SK-N-SH treated with all-trans-retinoic acid at 6 μM for 48 hours (cell line): Measurements from ENCODE around the gene CREB3.

Experiments
- ATAC-seq: fragments of 200-7000 bp; cut with Tn5 transposase; 3 replicates; pipeline ENCODE4 v1.9.1; 2020; ENCODE audit warnings: mild to moderate bottlenecking, moderate library complexity
- BACH2 ChIP-seq: fragments of 250-450 bp; sonication (Bioruptor Pico); IDR thresholded peaks from 2 replicates; pipeline ENCODE4 v1.9.0; 2021; ENCODE audit warnings: mild to moderate bottlenecking, borderline replicate concordance
- CREB5 ChIP-seq: fragments of 250-450 bp; sonication (Bioruptor Pico); IDR thresholded peaks from 2 replicates; pipeline ENCODE4 v1.5.1; 2020; ENCODE audit warnings: low read depth, mild to moderate bottlenecking, moderate library complexity
- CSDC2 ChIP-seq: fragments of 250-450 bp; sonication (Bioruptor Pico); IDR thresholded peaks from 2 replicates; pipeline ENCODE4 v1.5.0; 2020; ENCODE audit warnings: mild to moderate bottlenecking, moderate library complexity
- CSRNP3 ChIP-seq: fragments of 250-450 bp; sonication (Bioruptor Pico); IDR thresholded peaks from 2 replicates; pipeline ENCODE4 v1.5.1; 2021; ENCODE audit warnings: mild to moderate bottlenecking, moderate library complexity
- ESRRG ChIP-seq: fragments of 250-450 bp; sonication (Bioruptor Pico); IDR thresholded peaks from 2 replicates; pipeline ENCODE4 v1.6.1; 2021; ENCODE audit warnings: mild to moderate bottlenecking
- GLIS3 ChIP-seq: fragments of 250-450 bp; sonication (Bioruptor Pico); IDR thresholded peaks from 2 replicates; pipeline ENCODE4 v1.5.0; 2020; ENCODE audit warnings: mild to moderate bottlenecking, moderate library complexity
- PATZ1 ChIP-seq: fragments of 250-450 bp; sonication (Bioruptor Pico); IDR thresholded peaks from 2 replicates; pipeline ENCODE4 v1.8.0; 2020; ENCODE audit warnings: mild to moderate bottlenecking, moderate library complexity, borderline replicate concordance
- PPARA ChIP-seq: fragments of 250-450 bp; sonication (Bioruptor Pico); IDR thresholded peaks from 2 replicates; pipeline ENCODE4 v1.5.0; 2020; ENCODE audit warnings: mild to moderate bottlenecking, borderline replicate concordance
- RARB ChIP-seq: fragments of 250-450 bp; sonication (Bioruptor Pico); IDR thresholded peaks from 2 replicates; pipeline ENCODE4 v1.8.0; 2021; ENCODE audit warnings: mild to moderate bottlenecking, moderate library complexity
- SNAI2 ChIP-seq: fragments of 250-450 bp; sonication (Bioruptor Pico); IDR thresholded peaks from 2 replicates; pipeline ENCODE4 v1.5.0; 2020; ENCODE audit warnings: mild to moderate bottlenecking, moderate library complexity
- TOX ChIP-seq: fragments of 250-450 bp; sonication (Bioruptor Pico); IDR thresholded peaks from 2 replicates; pipeline ENCODE4 v1.8.0; 2021; ENCODE audit warnings: mild to moderate bottlenecking, moderate library complexity, borderline replicate concordance
- TSHZ2 ChIP-seq: fragments of 250-450 bp; sonication (Bioruptor Pico); IDR thresholded peaks from 2 replicates; pipeline ENCODE4 v1.5.0; 2020; ENCODE audit warnings: mild to moderate bottlenecking, moderate library complexity
- ZFP3 ChIP-seq: fragments of 250-450 bp; sonication (Bioruptor Pico); IDR thresholded peaks from 2 replicates; pipeline ENCODE4 v1.5.0; 2020; ENCODE audit warnings: mild to moderate bottlenecking, moderate library complexity
- ZFP30 ChIP-seq: fragments of 450-650 bp; formaldehyde crosslinking; IDR thresholded peaks from 2 replicates; pipeline ENCODE4 v1.5.0; 2022; ENCODE audit warnings: mild to moderate bottlenecking, moderate library complexity
- ZNF565 ChIP-seq: fragments of 450-650 bp; formaldehyde crosslinking; conservative IDR thresholded peaks from 2 replicates; pipeline ENCODE4 v1.5.0; 2020; ENCODE audit warnings: low read depth, mild to moderate bottlenecking, moderate library complexity
- ZNF70 ChIP-seq: fragments of 450-650 bp; formaldehyde crosslinking; IDR thresholded peaks from 2 replicates; pipeline ENCODE4 v1.5.0; 2020; ENCODE audit warnings: mild to moderate bottlenecking, moderate library complexity
- ZNF8 ChIP-seq: fragments of 450-650 bp; formaldehyde crosslinking; IDR thresholded peaks from 2 replicates; pipeline ENCODE4 v1.5.0; 2020; ENCODE audit warnings: mild to moderate bottlenecking, moderate library complexity

Gene CREB3

GRCh38 chr9:35771534-35771933 is 39.1 kb downstream of the CREB3 start (continued):
- TF ChIP-seq PATZ1 (CRISPR knock-in tag), result no peak
- TF ChIP-seq, all 23 proteins: peak for 0

- no peak for TF ChIP-seq RARB (CRISPR knock-in tag)
- no peak for TF ChIP-seq TOX (CRISPR knock-in tag)
- TF ChIP-seq ZNF565, result no peak
- no peak for TF ChIP-seq CSRNP3
- no peak for TF ChIP-seq CSDC2
- TF ChIP-seq PPARA, result no peak
- TF ChIP-seq ZFP30 (CRISPR knock-in tag), result no peak
- TF ChIP-seq ZNF8 (CRISPR knock-in tag), result no peak
- TF ChIP-seq BACH2 (CRISPR knock-in tag), result no peak
- no peak for TF ChIP-seq CREB5
- no peak for TF ChIP-seq ZNF70 (CRISPR knock-in tag)
- no peak for ATAC-seq
These were observed 39.5 kb downstream of the CREB3 start for GRCh38 chr9:35771943-35772342.

- TF ChIP-seq CSDC2 (no peak), CREB5 (no peak), SNAI2 (no peak), ZFP30 (CRISPR knock-in tag) (no peak), ESRRG (no peak), BACH2 (CRISPR knock-in tag) (no peak), PATZ1 (CRISPR knock-in tag) (no peak), ZNF8 (CRISPR knock-in tag) (no peak), TSHZ2 (CRISPR knock-in tag) (no peak), GLIS3 (CRISPR knock-in tag) (no peak), TOX (CRISPR knock-in tag) (no peak), ZNF70 (CRISPR knock-in tag) (no peak), ZFP3 (CRISPR knock-in tag) (no peak)
- ATAC-seq, result no peak
These were observed 42.6 kb downstream of the CREB3 start for GRCh38 chr9:35774907-35775635.

GRCh38 chr9:35776018-35776417 is 43.6 kb downstream of the CREB3 start:
- no peak for ATAC-seq
- TF ChIP-seq PATZ1 (CRISPR knock-in tag), result no peak
- TF ChIP-seq ZNF70 (CRISPR knock-in tag), result no peak
- no peak for TF ChIP-seq ZNF565
- TF ChIP-seq ZFP30 (CRISPR knock-in tag), result no peak
- TF ChIP-seq BACH2 (CRISPR knock-in tag), result no peak
- TF ChIP-seq, all 23 proteins: peak for 0
